ENCODE data around the gene CHCHD3. TPM values are rescaled to one million over a fixed set of nuclear protein-coding genes. Genes with fewer than 3 reads are reported as not detected.

CHCHD3 gene
- total RNA-seq, 5 donors from 2014 or later (not counting 1 experiment from before 2014, with no cell fraction given) = 25.6 to 33.7 (median 30.3) TPM

DNA sequence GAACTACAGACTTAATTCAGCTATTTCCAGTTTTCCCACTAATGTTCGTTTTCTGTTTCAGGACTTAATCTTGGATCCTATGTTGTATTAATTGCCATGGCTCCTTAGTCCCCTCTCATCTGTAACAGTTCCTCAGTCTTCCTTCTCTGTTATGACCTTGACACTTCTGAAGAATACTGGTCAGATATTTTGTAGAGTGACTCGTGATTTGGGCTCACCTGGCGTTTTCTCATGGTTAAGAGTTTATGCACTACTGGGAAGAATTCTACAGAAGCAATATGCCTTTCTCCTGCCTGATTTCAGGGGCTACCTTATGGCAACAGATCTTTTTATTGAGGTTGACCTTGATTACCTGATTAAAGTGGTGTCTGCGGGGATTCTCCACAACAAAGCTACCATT is 239.4 kb downstream of the CHCHD3 start:
- ChIA-PET POLR2A (no interaction called here), CTCF (no interaction called here)
- H3K4me3 Mint-ChIP-seq = no peak overlapping the region
- no peak overlapping the region for H3K27ac Mint-ChIP-seq
- H3K9me3 ChIP-seq = no peaks in the 10 kb centered on the region
- H3K9me3 Mint-ChIP-seq = no peaks in the 10 kb centered on the region
- H3K4me3 ChIP-seq (ENCODE audit: control insufficient read depth in 1 of 2, extremely low read depth in 1 of 2, low read length in 1 of 2) = no peak overlapping the region
- H3K4me1 Mint-ChIP-seq = peaks cover 0 to 6% (median 0%) of the 10 kb centered on the region in 3 donors
- peaks cover 0 to 2% of the 10 kb centered on the region in 2 donors for H3K36me3 ChIP-seq (ENCODE audit: control insufficient read depth in 2 of 2, extremely low read depth in 1 of 2, insufficient read depth in 1 of 2, low read length in 1 of 2)
- ATAC-seq (replicated peaks in 1 of 4) (no peak), DNase-seq (no peak)
- no peak overlapping the region for H3K27ac ChIP-seq (ENCODE audit: low read length)
- no peaks in the 10 kb centered on the region for H3K27me3 Mint-ChIP-seq
- H3K27me3 ChIP-seq (replicated peaks in 1 of 2; ENCODE audit: control insufficient read depth in 2 of 2, extremely low read depth in 1 of 2, insufficient read depth in 2 of 2, low read length in 1 of 2) = no peaks in the 10 kb centered on the region
- peaks cover 44% of the 10 kb centered on the region for H3K36me3 Mint-ChIP-seq
- 100% methylated on average over 1 of the region's 4 CpGs for WGBS (ENCODE audit: insufficient coverage)
- no peaks in the 10 kb centered on the region for H3K4me1 ChIP-seq (ENCODE audit: control insufficient read depth in 1 of 2, extremely low read depth in 1 of 2, insufficient read depth in 2 of 2, low read length in 2 of 2)

DNA sequence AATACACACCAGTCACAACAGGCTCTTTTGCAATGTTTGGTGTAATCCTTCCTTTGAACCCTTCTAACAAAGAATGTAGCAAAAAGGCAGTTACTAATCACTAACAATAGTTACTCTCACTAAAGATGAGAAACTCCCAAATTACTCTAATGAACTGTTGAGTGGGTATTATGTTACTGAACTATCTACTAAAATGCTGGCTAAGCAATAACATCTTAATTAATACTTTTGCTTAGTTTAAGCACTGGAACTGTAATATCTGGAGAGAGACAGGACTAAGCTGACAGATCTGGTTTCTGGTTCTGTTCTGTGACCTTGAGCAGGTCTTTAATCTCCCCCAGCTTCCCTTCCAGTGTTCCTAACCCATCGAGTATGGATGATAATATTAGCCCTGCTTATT is 241.7 kb downstream of the CHCHD3 start:
- CTCF ChIA-PET = no interaction called here
- Histone ChIP-seq H3K4me1 (ENCODE audit: control insufficient read depth in 1 of 2, extremely low read depth in 1 of 2, insufficient read depth in 2 of 2, low read length in 2 of 2) (no peaks in the 10 kb centered on the region), H3K36me3 (ENCODE audit: control insufficient read depth in 2 of 2, extremely low read depth in 1 of 2, insufficient read depth in 1 of 2, low read length in 1 of 2) (peaks cover 0 to 2% of the 10 kb centered on the region in 2 donors), H3K27ac (ENCODE audit: low read length) (no peak overlapping the region), H3K4me3 (ENCODE audit: control insufficient read depth in 1 of 2, extremely low read depth in 1 of 2, low read length in 1 of 2) (no peak overlapping the region), H3K9me3 (no peaks in the 10 kb centered on the region), H3K27me3 (replicated peaks in 1 of 2; ENCODE audit: control insufficient read depth in 2 of 2, extremely low read depth in 1 of 2, insufficient read depth in 2 of 2, low read length in 1 of 2) (no peaks in the 10 kb centered on the region)
- Mint-ChIP-seq H3K4me1 (peaks cover 0 to 6% (median 0%) of the 10 kb centered on the region in 3 donors), H3K27me3 (no peaks in the 10 kb centered on the region), H3K4me3 (no peak overlapping the region), H3K27ac (no peak overlapping the region), H3K36me3 (peaks cover 56% of the 10 kb centered on the region), H3K9me3 (no peaks in the 10 kb centered on the region)
- DNase-seq = no peak
- no CpG with 5 or more reads among the region's 1 CpG for whole genome bisulfite sequencing (ENCODE audit: insufficient coverage)
- POLR2A ChIA-PET = no interaction called here
- no peak for ATAC-seq (replicated peaks in 1 of 4)

DNA sequence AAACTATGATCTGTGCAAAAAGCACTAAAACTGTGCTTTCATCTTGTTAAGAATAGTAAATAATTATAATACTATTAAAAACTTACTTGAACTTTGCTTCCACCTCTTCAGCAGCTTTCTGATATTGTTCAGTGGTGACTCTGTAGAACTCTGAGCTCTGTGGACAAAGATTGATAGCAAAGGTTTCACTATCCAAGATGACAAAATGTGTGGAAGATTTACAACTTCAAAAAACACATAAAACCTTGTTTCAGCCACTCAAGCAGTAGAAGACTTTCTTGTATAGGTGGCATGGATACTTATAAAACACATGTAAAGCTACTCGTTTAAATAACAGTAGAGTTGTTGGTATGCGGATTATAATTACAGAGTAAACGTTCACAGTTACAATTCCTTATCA is 243.6 kb downstream of the CHCHD3 start:
- POLR2A ChIA-PET = no interaction called here
- ATAC-seq (replicated peaks in 1 of 4) = no peak
- Mint-ChIP-seq H3K27me3 (no peaks in the 10 kb centered on the region), H3K27ac (no peak overlapping the region), H3K4me3 (no peak overlapping the region), H3K36me3 (peaks cover 64% of the 10 kb centered on the region), H3K9me3 (no peaks in the 10 kb centered on the region), H3K4me1 (peaks cover 0 to 6% (median 0%) of the 10 kb centered on the region in 3 donors)
- Histone ChIP-seq H3K4me1 (ENCODE audit: control insufficient read depth in 1 of 2, extremely low read depth in 1 of 2, insufficient read depth in 2 of 2, low read length in 2 of 2) (no peaks in the 10 kb centered on the region), H3K27ac (ENCODE audit: low read length) (no peak overlapping the region), H3K4me3 (ENCODE audit: control insufficient read depth in 1 of 2, extremely low read depth in 1 of 2, low read length in 1 of 2) (no peak overlapping the region), H3K36me3 (ENCODE audit: control insufficient read depth in 2 of 2, extremely low read depth in 1 of 2, insufficient read depth in 1 of 2, low read length in 1 of 2) (peaks cover 0 to 2% of the 10 kb centered on the region in 2 donors), H3K27me3 (replicated peaks in 1 of 2; ENCODE audit: control insufficient read depth in 2 of 2, extremely low read depth in 1 of 2, insufficient read depth in 2 of 2, low read length in 1 of 2) (no peaks in the 10 kb centered on the region), H3K9me3 (no peaks in the 10 kb centered on the region)
- CTCF ChIA-PET = no interaction called here
- WGBS (ENCODE audit: insufficient coverage) = no CpG with 5 or more reads among the region's 3 CpGs
- no peak for DNase-seq

- ChIA-PET POLR2A (no interaction called here), CTCF (no interaction called here)
- no CpG with 5 or more reads among the region's 3 CpGs for WGBS (ENCODE audit: insufficient coverage)
- no peaks in the 10 kb centered on the region for H3K4me1 ChIP-seq (ENCODE audit: control insufficient read depth in 1 of 2, extremely low read depth in 1 of 2, insufficient read depth in 2 of 2, low read length in 2 of 2)
- no peaks in the 10 kb centered on the region for H3K9me3 ChIP-seq
- Mint-ChIP-seq H3K36me3 (peaks cover 65% of the 10 kb centered on the region), H3K4me3 (no peak overlapping the region), H3K4me1 (peaks cover 0 to 6% (median 0%) of the 10 kb centered on the region in 3 donors), H3K9me3 (no peaks in the 10 kb centered on the region), H3K27ac (no peak overlapping the region), H3K27me3 (no peaks in the 10 kb centered on the region)
- H3K27ac ChIP-seq (ENCODE audit: low read length) = no peak overlapping the region
- no peak overlapping the region for H3K4me3 ChIP-seq (ENCODE audit: control insufficient read depth in 1 of 2, extremely low read depth in 1 of 2, low read length in 1 of 2)
- DNase-seq (no peak), ATAC-seq (replicated peaks in 1 of 4) (no peak)
- no peaks in the 10 kb centered on the region for H3K27me3 ChIP-seq (replicated peaks in 1 of 2; ENCODE audit: control insufficient read depth in 2 of 2, extremely low read depth in 1 of 2, insufficient read depth in 2 of 2, low read length in 1 of 2)
- peaks cover 0 to 2% of the 10 kb centered on the region in 2 donors for H3K36me3 ChIP-seq (ENCODE audit: control insufficient read depth in 2 of 2, extremely low read depth in 1 of 2, insufficient read depth in 1 of 2, low read length in 1 of 2)
Measured at GRCh38 chr7:132837529-132837928, 244.4 kb downstream of the CHCHD3 start.

DNA sequence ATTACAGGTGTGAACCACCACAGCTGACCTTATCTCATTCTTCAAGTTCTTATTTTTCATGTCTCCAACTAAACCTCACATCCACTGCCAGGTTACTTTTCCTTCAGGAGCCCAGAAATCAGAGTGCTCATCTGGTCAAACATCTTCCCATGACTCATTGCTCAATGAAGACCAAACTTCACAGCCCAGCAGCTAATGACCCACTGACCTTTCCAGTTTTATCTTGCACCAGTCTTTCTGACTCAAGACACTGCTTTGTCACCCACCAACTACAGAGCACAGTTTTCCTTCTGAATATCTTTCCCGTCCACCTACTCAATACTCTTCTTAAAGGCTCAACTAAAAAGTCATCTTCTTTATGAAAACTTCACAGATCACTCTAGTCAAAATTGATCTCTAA is 245.1 kb downstream of the CHCHD3 start:
- Mint-ChIP-seq H3K27ac (no peak overlapping the region), H3K36me3 (peaks cover 66% of the 10 kb centered on the region), H3K4me1 (peaks cover 0 to 6% (median 0%) of the 10 kb centered on the region in 3 donors), H3K9me3 (no peaks in the 10 kb centered on the region), H3K4me3 (no peak overlapping the region), H3K27me3 (no peaks in the 10 kb centered on the region)
- ChIA-PET POLR2A (no interaction called here), CTCF (no interaction called here)
- no peaks in the 10 kb centered on the region for H3K4me1 ChIP-seq (ENCODE audit: control insufficient read depth in 1 of 2, extremely low read depth in 1 of 2, insufficient read depth in 2 of 2, low read length in 2 of 2)
- H3K4me3 ChIP-seq (ENCODE audit: control insufficient read depth in 1 of 2, extremely low read depth in 1 of 2, low read length in 1 of 2) = no peak overlapping the region
- H3K9me3 ChIP-seq = no peaks in the 10 kb centered on the region
- ATAC-seq (replicated peaks in 1 of 4) = no peak
- no peaks in the 10 kb centered on the region for H3K36me3 ChIP-seq (ENCODE audit: control insufficient read depth in 2 of 2, extremely low read depth in 1 of 2, insufficient read depth in 1 of 2, low read length in 1 of 2)
- WGBS (ENCODE audit: insufficient coverage) = 100% methylated on average over 1 of the region's 1 CpG
- H3K27ac ChIP-seq (ENCODE audit: low read length) = no peak overlapping the region
- DNase-seq = no peak
- no peaks in the 10 kb centered on the region for H3K27me3 ChIP-seq (replicated peaks in 1 of 2; ENCODE audit: control insufficient read depth in 2 of 2, extremely low read depth in 1 of 2, insufficient read depth in 2 of 2, low read length in 1 of 2)

DNA sequence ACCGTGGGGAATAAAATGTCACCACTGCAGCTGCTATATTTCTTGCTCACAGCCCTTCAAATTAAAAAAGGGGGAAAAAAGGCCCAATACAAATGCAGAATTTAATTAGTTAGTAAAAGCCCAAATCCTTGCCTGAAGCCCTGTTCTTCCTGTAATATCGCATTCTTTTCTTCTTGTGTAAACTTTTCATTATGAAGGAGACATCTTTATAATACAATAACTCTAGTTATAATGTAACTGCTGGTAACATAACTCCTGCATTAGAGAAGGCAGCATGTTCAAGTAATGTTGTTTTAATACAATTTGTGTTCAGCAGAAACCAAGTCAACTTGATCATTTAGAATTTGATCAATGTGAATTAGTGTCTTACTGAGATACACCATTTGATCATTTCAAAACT is 250.9 kb downstream of the CHCHD3 start:
- Histone ChIP-seq H3K4me3 (ENCODE audit: control insufficient read depth in 1 of 2, extremely low read depth in 1 of 2, low read length in 1 of 2) (no peak overlapping the region), H3K36me3 (ENCODE audit: control insufficient read depth in 2 of 2, extremely low read depth in 1 of 2, insufficient read depth in 1 of 2, low read length in 1 of 2) (no peaks in the 10 kb centered on the region), H3K9me3 (no peaks in the 10 kb centered on the region), H3K27ac (ENCODE audit: low read length) (no peak overlapping the region), H3K4me1 (ENCODE audit: control insufficient read depth in 1 of 2, extremely low read depth in 1 of 2, insufficient read depth in 2 of 2, low read length in 2 of 2) (no peaks in the 10 kb centered on the region), H3K27me3 (replicated peaks in 1 of 2; ENCODE audit: control insufficient read depth in 2 of 2, extremely low read depth in 1 of 2, insufficient read depth in 2 of 2, low read length in 1 of 2) (no peaks in the 10 kb centered on the region)
- DNase-seq (no peak), ATAC-seq (replicated peaks in 1 of 4) (no peak)
- H3K27ac Mint-ChIP-seq = no peak overlapping the region
- CTCF ChIA-PET = interaction anchor here in 1 of 2 donors (0.9 kb wide), 1 partner anchor 118 kb away, joined by 3 read pairs; no protein-coding TSS in a partner anchor
- peaks cover 65% of the 10 kb centered on the region for H3K36me3 Mint-ChIP-seq
- peaks cover 7 to 19% (median 9%) of the 10 kb centered on the region in 3 donors for H3K4me1 Mint-ChIP-seq
- no peak overlapping the region for H3K4me3 Mint-ChIP-seq
- H3K27me3 Mint-ChIP-seq = no peaks in the 10 kb centered on the region
- peaks cover 0 to 4% (median 0%) of the 10 kb centered on the region in 3 donors for H3K9me3 Mint-ChIP-seq
- POLR2A ChIA-PET = no interaction called here
- no CpG with 5 or more reads among the region's 2 CpGs for WGBS (ENCODE audit: insufficient coverage)

DNA sequence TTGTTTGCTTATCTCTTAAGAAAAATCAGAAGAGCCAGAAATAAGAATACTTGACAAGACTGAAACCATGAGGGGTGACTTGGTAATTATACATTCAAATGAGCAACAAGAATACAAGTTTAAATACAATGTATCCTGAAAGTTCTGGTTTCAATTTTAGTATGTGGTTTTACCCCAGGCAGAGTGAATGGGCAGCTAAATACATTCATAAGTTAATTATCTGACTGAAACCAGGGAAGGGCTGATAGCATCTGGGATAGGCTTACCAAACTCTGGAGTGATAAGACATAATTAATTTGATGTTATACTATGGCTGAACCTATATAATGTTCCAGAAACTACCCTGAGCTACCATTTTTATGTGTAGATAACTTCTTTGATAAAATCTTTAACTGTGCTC is 253.4 kb downstream of the CHCHD3 start:
- ATAC-seq (replicated peaks in 1 of 4) (no peak), DNase-seq (no peak)
- Histone ChIP-seq H3K9me3 (no peaks in the 10 kb centered on the region), H3K27ac (ENCODE audit: low read length) (no peak overlapping the region), H3K27me3 (replicated peaks in 1 of 2; ENCODE audit: control insufficient read depth in 2 of 2, extremely low read depth in 1 of 2, insufficient read depth in 2 of 2, low read length in 1 of 2) (no peaks in the 10 kb centered on the region), H3K4me1 (ENCODE audit: control insufficient read depth in 1 of 2, extremely low read depth in 1 of 2, insufficient read depth in 2 of 2, low read length in 2 of 2) (no peaks in the 10 kb centered on the region), H3K36me3 (ENCODE audit: control insufficient read depth in 2 of 2, extremely low read depth in 1 of 2, insufficient read depth in 1 of 2, low read length in 1 of 2) (no peaks in the 10 kb centered on the region), H3K4me3 (ENCODE audit: control insufficient read depth in 1 of 2, extremely low read depth in 1 of 2, low read length in 1 of 2) (no peak overlapping the region)
- no peak overlapping the region for H3K4me3 Mint-ChIP-seq
- CTCF ChIA-PET = interaction anchor here in 1 of 2 donors (0.6 kb wide), 1 partner anchor 1114 kb away, joined by 5 read pairs; no protein-coding TSS in a partner anchor
- H3K27ac Mint-ChIP-seq = no peak overlapping the region
- H3K9me3 Mint-ChIP-seq = peaks cover 0 to 4% (median 0%) of the 10 kb centered on the region in 3 donors
- POLR2A ChIA-PET = no interaction called here
- no peaks in the 10 kb centered on the region for H3K27me3 Mint-ChIP-seq
- H3K36me3 Mint-ChIP-seq = peaks cover 58% of the 10 kb centered on the region
- peaks cover 17 to 28% (median 18%) of the 10 kb centered on the region in 3 donors for H3K4me1 Mint-ChIP-seq

All from T-cell (primary cell).